NT2/D1 (cell line): ENCODE measurements around the gene NAALADL2.

Experiments used
- DNase-seq: peaks from one replicate; pipeline ENCODE4 v3.0.0-alpha.2; 2011; ENCODE audit warnings: low read depth, low spot score
- H3K27me3 ChIP-seq: 2 replicates; pipeline ENCODE4 v1.6.0; 2011; ENCODE audit warnings: mild to moderate bottlenecking; ENCODE audit not compliant: insufficient read length, insufficient read depth
- H3K36me3 ChIP-seq: 2 replicates; pipeline ENCODE4 v1.6.1; 2011; ENCODE audit warnings: mild to moderate bottlenecking, low read length, mixed read lengths; ENCODE audit not compliant: insufficient read depth, insufficient read length
- H3K4me1 ChIP-seq: 2 replicates; pipeline ENCODE4 v1.5.1; 2011; ENCODE audit not compliant: insufficient read depth, insufficient read length
- H3K4me3 ChIP-seq: 2 replicates; pipeline ENCODE4 v1.5.1; 2011; ENCODE audit warnings: low read depth; ENCODE audit not compliant: insufficient read length
- H3K9ac ChIP-seq: 2 replicates; pipeline ENCODE4 v1.6.0; 2011; ENCODE audit warnings: low read depth; ENCODE audit not compliant: insufficient read length
- H3K9me3 ChIP-seq: 2 replicates; pipeline ENCODE4 v1.5.1; 2011; ENCODE audit warnings: mild to moderate bottlenecking, low read length; ENCODE audit not compliant: insufficient read depth
- SUZ12 ChIP-seq: IDR thresholded peaks from 2 replicates; pipeline ENCODE4 v1.6.1; 2011; ENCODE audit not compliant: insufficient read length, insufficient read depth; ENCODE audit errors: extremely low read depth
- YY1 ChIP-seq: IDR thresholded peaks from 2 replicates; pipeline ENCODE4 v1.6.1; 2011; ENCODE audit not compliant: insufficient read length, insufficient read depth
- ZNF274 ChIP-seq: IDR thresholded peaks from 2 replicates; pipeline ENCODE4 v1.6.1; 2011; ENCODE audit warnings: mild to moderate bottlenecking, low read depth, low read length

The NAALADL2 gene

DNA sequence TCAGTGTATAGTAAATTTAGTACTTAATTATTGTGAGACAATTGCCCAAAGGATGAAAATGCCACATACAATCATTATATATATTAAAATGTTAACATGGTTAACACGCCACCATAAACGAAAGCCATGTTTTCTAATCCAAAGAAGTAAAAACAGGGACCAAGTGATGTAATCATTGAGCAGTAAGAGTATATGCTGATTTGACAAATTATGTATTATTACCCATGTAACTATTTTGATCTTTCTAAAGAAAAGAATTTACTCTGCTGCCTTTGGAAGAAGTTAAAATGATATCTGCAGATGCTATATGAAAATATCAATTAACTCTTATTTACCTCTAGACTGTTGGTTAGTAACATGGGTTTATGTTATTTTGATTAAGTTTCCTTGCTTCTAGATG lies 150.2 kb downstream of the NAALADL2 start:
- Histone ChIP-seq H3K27me3 (no peaks in the 10 kb centered on the region), H3K9ac (no peak overlapping the region), H3K36me3 (no peaks in the 10 kb centered on the region)

DNA sequence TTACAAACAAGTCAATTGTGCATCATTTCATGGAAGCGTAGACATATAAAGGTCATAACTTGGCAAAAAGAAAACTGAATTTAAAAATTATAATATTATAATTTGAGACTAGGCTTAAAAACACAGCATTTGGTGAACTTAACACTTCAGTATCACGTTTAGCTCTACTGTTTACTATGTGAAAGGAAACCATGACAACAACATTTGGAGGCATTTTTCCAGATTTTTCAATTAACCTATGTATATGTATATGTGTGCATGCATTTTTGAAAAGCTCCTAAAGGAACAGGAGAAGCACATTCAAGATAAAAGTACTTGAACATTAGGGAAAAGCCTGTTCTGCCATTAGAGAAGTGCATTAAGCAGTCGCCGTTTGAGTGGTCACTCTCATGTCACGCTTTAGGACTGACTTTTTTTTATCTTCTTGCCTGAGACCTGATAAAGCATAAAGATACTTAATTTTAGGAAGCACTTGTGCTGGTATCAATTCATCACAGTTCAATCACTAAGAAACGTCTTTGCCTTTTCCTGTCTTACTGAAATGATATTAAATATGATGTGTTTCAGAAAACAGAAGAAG lies 156.0 kb downstream of the NAALADL2 start:
- H3K36me3 ChIP-seq = no peaks in the 10 kb centered on the region
- TF ChIP-seq SUZ12 = no peak
- no peak for TF ChIP-seq YY1
- TF ChIP-seq ZNF274 = no peak
- DNase-seq = no peak
- no peaks in the 10 kb centered on the region for H3K4me1 ChIP-seq
- no peaks in the 10 kb centered on the region for H3K27me3 ChIP-seq
- H3K9ac ChIP-seq = no peak overlapping the region
- no peak overlapping the region for H3K4me3 ChIP-seq
- H3K9me3 ChIP-seq = no peaks in the 10 kb centered on the region

More for the DNA sequence above, 150.2 kb downstream of the NAALADL2 start:
- no peaks in the 10 kb centered on the region for H3K9me3 ChIP-seq
- TF ChIP-seq ZNF274 (no peak), SUZ12 (no peak), YY1 (no peak)
- H3K4me3 ChIP-seq = no peak overlapping the region
- no peak for DNase-seq
- no peaks in the 10 kb centered on the region for H3K4me1 ChIP-seq

DNA sequence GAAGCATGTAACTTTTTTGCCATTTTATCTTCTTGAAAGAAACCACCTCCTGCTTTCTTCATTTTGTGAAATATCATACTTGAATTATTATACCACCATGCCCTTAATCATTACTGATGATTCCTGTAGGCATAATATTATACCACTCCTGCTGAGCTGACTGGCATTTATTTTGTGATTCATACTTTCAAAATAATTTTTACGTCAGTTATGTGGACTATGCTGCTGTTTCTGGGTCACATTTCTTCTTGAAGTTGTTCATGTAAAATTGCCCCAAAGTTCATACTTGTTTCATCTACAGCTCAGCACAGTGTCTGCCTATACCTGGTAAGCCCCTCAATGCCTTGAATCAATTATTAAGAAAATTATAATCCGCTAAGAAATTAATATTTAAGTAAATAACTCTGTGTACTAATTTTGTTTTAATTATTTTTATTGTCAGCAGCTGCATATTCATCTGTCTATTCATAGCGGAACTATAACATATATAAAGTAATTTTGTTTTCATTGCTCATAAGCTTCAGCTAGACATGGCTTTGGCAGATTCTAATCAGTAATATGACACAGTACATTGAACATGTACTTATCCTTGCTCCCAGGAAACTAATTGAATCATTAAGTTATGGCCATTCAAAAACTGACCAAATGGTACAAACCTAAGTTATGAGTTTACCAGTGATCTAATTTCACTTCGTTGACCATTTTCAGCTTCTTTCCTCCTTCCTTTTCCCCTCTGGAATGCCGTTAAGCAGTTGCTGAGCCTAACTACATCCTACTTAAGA lies 160.0 kb downstream of the NAALADL2 start:
- Histone ChIP-seq H3K36me3 (no peaks in the 10 kb centered on the region), H3K27me3 (no peaks in the 10 kb centered on the region), H3K9ac (no peak overlapping the region), H3K4me3 (no peak overlapping the region), H3K9me3 (no peaks in the 10 kb centered on the region), H3K4me1 (no peaks in the 10 kb centered on the region)
- DNase-seq = no peak
- no peak for TF ChIP-seq YY1
- no peak for TF ChIP-seq ZNF274
- TF ChIP-seq SUZ12 = no peak

DNA sequence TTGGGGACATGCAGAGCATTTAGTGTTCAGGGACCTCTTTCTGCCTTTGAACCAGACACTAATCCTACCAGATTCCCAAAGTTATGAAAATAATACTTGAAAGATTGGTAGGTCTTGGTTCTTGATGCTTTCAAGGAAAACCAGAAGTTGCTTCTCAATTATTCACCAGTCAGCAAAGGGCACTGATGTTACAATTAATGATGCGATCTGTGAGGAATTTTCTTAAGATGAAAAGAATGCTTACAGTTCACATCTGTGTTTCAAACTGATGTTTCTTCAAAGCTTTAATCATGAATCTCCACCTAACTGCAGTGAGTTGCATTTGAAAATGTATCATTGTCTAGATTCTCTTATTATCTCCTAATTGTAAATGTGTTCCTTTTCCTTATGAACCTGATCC lies 161.0 kb downstream of the NAALADL2 start:
- Histone ChIP-seq H3K4me1 (no peaks in the 10 kb centered on the region), H3K9ac (no peak overlapping the region), H3K27me3 (no peaks in the 10 kb centered on the region), H3K36me3 (no peaks in the 10 kb centered on the region), H3K9me3 (no peaks in the 10 kb centered on the region), H3K4me3 (no peak overlapping the region)
- no peak for DNase-seq
- TF ChIP-seq YY1 (no peak), SUZ12 (no peak)

DNA sequence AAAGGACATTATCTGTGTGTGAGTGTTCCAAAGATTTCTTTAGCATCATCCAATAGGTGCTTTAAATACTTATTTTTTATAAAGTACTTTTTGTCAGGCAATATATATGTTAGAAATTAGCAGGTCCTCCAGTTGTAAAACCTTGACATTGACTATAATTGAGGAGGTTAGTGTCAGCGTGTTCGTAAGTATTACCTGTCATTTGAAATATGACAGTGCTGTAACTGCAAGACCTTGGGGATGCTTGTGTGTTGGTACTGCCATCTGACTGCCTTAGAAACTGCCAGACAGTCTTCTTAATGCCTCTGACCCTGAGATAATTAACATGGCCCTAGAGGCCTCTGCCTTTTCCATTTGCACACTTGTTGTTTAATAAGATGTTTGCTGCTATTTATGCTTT lies 170.7 kb downstream of the NAALADL2 start:
- Histone ChIP-seq H3K4me3 (no peak overlapping the region), H3K27me3 (no peaks in the 10 kb centered on the region), H3K4me1 (no peaks in the 10 kb centered on the region), H3K36me3 (no peaks in the 10 kb centered on the region), H3K9me3 (no peaks in the 10 kb centered on the region), H3K9ac (no peak overlapping the region)
- no peak for DNase-seq
- TF ChIP-seq YY1 (no peak), ZNF274 (no peak), SUZ12 (no peak)

DNA sequence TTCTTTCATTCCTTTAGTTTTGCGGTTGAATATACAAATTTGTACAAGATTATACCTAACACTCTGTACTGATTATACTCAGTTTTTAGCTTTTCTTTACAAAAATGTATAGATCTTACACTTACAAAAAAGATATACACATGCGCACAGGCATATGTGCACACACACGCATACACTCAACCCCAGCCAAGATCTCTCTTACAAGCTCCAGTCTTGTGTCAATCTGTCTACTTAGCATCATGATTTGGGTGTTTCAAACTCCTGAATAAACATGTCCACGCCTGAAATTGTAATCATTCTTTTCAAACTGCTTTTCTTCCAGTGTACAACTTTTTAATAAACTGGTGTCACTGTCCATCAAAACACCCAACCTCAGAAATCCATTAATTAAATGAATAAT lies 180.7 kb downstream of the NAALADL2 start:
- Histone ChIP-seq H3K4me1 (no peaks in the 10 kb centered on the region), H3K36me3 (no peaks in the 10 kb centered on the region), H3K9me3 (no peaks in the 10 kb centered on the region), H3K4me3 (no peak overlapping the region), H3K9ac (no peak overlapping the region), H3K27me3 (no peaks in the 10 kb centered on the region)
- TF ChIP-seq YY1 (no peak), SUZ12 (no peak), ZNF274 (no peak)
- DNase-seq = no peak

DNA sequence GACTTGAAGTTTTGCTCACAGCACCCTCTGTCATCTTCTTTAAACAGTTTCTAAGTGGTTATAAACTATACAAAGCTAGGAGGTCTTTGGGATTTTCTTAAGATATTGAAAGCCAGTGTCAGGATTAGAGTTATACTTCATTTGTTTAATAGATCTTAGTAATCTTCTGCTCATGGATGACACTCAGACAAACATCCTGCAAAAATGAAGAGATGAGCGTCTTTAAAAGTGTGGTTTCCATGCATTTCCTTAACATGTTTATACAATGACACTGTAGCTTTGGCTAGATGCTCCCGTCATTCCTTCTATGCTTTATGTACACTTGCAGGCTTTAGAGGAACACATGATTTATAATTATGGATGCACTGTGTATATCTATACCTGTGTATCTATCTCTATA lies 182.2 kb downstream of the NAALADL2 start:
- TF ChIP-seq YY1 (no peak), ZNF274 (no peak), SUZ12 (no peak)
- H3K4me3 ChIP-seq = no peak overlapping the region
- no peak overlapping the region for H3K9ac ChIP-seq
- no peaks in the 10 kb centered on the region for H3K36me3 ChIP-seq
- no peaks in the 10 kb centered on the region for H3K4me1 ChIP-seq
- no peaks in the 10 kb centered on the region for H3K9me3 ChIP-seq
- H3K27me3 ChIP-seq = no peaks in the 10 kb centered on the region
- no peak for DNase-seq
